Measurements from ENCODE around the gene SLC5A6. TPM values are rescaled to one million over a fixed set of nuclear protein-coding genes. Genes with fewer than 3 reads are reported as not detected.
"Not testable (repeated sequence)": the region's sequence is repeated elsewhere in the genome, so short reads cannot be mapped to it uniquely, and the experiment has no call there.

Gene SLC5A6
- polyA plus RNA-seq, 3 donors: 37.2 to 47.6 (median 42.0) TPM

DNA sequence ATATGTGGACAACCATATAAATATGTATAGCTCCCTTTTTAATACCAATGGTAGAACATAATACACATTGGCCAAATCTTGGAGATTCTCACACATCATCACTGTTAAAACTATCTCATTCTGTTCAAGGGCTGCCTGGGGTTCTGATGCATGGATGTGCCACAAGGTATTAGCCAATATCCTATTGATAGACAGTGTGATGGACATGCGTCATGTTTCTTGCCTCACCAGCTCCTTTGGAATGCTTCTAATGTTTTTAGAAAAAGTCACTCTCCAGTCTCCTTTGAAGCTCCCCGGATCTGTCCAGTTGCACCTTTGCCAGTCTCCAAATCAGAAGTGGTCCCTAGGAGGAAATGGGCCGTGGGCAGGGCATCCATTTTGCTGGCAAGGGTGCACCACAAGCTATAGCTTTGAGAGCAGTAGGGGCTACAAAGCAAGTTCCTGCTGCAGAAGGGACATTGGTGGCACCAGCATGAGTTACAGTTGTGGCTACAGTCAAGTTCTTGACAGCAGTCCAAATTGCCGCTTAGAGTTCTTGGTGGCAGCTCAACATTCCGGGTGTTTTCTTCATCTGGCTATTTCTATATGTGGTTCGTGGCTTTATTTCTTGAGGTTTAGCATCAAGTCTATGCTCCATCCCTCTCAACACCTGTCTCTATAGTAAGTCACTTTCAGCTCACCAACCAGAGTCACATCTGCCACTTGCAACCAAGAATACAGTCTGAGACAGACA lies 25.3 kb downstream of the SLC5A6 start:
- DNase-seq (ENCODE audit: extremely low read depth in 1 of 11, low read depth in 9 of 11, low spot score in 4 of 11): no peak

DNA sequence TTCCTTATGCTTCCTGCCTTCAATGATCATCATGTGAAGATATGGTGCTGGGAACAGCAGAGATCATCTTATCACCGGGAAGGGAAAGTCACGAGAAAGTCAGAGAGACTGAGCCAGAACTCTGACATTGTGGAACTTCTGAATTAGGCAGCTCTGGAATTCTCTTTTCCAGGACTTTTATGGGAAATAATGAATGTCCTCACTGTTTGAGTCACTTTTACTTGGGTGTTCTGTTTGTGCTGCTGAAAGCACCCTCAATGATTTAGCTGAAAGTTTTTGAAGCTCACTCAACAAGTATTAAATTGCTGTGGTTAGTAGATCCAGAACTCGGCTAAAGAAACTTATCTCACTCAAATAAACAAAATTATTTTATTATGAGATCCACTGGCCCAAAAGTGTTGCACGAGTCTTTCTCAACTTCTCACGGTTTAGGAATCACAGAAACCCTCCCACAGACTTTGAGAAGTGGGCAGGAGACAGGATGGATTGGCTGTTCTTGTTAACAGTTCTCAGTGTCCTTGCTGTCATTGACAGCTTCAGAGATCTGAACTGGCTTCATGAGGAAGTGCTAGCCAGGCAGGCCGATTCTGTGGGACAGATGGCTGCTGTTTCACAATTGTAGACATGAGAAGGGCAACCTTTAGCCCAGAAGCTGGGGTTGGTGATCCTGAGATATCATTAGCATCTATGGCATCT lies 26.6 kb downstream of the SLC5A6 start:
- DNase-seq (ENCODE audit: extremely low read depth in 1 of 11, low read depth in 9 of 11, low spot score in 4 of 11): no peak

DNA sequence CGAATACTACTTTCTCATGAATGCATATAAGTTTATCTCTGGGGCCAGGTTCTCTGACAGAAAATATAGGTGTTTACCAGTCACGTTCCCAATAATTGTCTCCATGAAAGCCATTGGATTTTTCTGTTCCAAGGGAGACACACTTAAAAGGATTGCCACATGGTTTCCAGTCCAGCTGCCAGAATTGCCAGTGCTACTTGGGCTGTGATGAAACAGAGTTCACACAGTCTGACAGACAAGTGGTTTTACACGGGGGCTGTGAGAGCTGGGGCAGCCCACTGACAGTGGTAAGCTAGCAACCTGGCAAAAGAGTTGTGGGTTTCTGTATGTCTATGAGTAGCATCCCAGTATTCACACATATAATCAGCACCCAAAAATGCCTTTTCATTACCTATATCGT lies 28.0 kb downstream of the SLC5A6 start:
- no peak for DNase-seq (ENCODE audit: extremely low read depth in 1 of 11, low read depth in 9 of 11, low spot score in 4 of 11)

DNA sequence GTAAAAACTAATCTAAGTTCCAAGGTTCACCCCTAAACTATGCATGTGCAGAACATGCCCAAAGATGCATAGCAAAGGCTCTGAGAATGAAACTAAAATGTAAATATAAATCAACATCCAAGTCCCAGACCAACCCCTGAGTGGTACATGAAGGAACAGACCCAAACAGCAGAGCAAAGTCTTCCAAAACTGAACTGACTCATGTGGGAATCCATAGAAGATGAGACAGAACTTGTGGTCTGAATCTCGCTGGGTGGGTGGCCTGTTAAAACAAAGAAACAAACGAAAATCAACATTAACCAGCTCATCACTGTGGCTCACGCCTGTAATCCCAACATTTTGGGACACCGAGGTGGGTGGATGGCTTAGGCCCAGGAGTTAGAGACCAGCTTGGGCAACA lies 29.7 kb downstream of the SLC5A6 start:
- no peak for DNase-seq (ENCODE audit: extremely low read depth in 1 of 11, low read depth in 9 of 11, low spot score in 4 of 11)

DNA sequence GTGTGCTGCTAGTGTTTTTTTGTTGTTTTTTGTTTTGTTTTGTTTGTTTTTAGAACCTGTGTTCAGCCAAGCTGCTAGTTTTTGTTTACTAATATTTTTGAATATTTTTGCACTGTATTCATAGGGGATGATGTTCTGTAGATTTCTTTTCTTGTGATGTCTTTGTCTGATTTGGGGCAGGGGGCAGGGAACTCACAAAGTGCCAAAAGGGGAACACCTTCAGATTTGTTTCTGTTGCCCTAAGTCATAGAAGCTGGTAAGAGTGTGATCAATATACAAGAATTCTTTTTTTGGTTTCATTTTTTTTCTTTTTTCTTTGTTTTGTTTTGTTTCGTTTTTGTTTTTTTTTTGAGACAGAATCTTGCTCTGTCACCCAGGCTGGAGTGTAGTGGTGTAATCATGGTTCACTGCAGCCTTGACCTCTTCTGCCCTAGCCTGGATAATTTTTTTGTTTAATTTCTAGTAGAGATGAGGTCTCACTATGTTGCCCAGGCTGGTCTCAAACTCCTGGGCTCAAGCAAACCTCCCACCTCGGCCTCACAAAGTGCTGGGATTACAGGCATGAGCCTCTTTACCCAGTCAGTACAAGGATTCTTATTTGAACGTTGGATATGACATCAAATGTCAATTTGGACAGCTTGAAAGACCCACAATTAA lies 32.6 kb downstream of the SLC5A6 start:
- DNase-seq (ENCODE audit: extremely low read depth in 1 of 11, low read depth in 9 of 11, low spot score in 4 of 11): no peak

DNA sequence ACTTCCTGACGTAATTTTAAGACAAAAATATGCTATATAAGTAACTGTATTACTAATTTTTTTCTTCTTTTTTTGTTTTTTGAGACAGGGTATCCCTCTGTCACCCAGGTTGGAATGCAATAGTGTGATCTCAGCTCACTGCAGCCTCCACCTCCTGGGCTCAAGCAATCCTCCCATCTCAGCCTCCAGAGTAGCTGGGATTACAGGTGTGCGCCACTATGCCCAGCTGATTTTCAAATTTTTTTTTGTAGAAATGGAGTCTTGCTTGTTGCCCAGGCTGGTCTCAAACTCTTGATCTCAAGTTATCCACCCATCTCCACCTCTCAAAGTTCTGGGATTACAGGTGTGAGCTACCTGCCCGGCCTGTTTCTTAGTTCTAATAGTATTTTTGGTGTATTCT lies 33.6 kb downstream of the SLC5A6 start:
- no peak for DNase-seq (ENCODE audit: extremely low read depth in 1 of 11, low read depth in 9 of 11, low spot score in 4 of 11)

DNA sequence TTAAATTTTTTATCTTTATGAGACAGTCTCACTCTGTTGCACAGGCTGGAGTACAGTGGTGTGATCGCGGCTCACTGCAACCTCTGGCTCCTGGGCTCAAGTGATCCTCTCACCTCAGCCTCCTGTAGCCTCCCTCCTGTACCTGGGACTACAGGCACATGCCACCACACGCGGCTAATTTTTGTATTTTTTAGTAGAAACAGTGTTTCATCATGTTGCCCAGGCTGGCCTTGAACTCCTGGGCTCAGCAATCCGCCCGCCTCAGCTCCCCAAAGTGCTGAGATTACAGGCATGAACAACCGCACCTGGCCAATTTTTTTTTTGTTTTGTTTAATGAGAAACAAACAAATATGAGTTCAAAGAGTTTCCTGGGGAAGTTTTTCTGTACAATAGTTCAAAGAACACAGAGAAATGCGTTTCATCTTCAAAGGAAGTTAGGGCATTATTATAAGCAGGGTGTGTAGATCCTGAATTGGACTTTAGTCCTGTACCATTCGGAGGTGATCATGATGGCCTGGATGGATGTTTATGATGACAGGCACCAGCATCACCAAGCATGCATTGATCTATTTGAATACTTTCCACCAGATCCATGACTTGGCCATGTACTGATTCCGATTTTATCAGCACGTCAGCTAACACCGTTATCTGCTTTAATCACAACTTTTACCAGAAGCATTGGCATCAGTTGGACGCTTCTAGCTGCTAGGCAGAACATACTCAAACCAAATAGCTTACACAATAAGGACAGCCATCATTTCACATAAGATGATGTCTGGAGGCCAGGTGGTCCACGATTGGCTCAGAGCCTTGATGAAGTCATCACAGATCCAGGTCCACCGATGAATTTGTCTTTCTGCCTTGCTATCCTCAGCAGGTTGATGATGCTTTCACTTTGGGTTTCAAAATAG lies 34.4 kb downstream of the SLC5A6 start:
- DNase-seq (ENCODE audit: extremely low read depth in 1 of 11, low read depth in 9 of 11, low spot score in 4 of 11): no peak

DNA sequence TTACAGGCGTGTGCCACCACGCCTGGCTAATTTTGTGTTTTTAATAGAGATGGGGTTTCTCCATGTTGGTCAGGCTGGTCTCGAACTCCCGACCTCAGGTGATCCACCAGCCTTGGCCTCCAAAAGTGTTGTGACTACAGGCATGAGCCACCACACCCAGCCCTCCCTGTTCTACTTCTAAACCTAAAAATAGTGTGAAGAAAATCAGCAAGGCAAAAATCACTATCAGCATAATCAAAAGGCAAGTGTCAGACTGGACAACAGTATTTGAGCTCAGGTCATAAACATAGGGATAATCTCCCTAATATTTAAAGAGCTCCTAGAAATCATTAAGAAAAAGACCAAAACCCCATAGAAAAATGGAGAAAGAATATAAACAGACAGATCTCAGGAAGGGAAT lies 36.3 kb downstream of the SLC5A6 start:
- DNase-seq (ENCODE audit: extremely low read depth in 1 of 11, low read depth in 9 of 11, low spot score in 4 of 11): not testable (repeated sequence)

DNA sequence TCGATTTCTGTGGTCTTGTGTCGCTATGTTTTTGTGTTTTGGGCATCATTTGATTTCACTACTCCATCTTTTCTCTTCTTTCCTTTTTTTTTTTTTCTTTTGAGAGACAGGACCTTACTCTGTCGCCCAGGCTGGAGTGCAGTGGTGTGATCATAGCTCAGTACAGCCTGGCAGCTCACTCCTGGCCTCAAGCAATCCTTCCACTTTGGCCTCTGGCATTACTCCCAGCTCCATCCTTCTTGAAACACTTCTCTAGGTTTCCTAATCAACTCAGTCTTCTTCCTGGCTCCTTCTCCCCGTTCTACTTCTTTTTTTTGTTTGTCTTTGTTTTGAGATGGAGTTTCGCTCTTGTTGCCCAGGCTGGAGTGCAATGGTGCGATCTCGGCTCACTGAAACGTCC lies 36.7 kb downstream of the SLC5A6 start:
- DNase-seq (ENCODE audit: extremely low read depth in 1 of 11, low read depth in 9 of 11, low spot score in 4 of 11): no peak

DNA sequence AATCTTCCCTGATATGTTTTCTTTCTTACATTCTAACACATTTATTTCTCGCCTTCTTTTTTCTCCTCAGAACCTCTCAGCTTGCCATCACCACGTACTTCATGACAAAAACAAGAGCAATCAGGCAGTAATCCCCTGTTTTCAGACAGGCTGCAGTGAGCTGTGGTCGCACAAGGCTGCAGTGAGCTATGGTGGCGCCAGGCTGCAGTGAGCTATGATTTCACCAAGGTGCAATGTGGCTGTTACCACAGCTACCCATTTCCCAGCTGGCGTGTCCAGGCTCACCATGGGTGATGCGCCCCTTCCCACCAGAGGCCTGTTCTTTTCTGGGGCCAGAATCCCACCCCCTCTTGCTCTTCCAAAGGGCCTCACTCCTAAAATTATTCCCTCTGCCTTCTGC lies 37.4 kb downstream of the SLC5A6 start:
- no peak for DNase-seq (ENCODE audit: extremely low read depth in 1 of 11, low read depth in 9 of 11, low spot score in 4 of 11)

DNA sequence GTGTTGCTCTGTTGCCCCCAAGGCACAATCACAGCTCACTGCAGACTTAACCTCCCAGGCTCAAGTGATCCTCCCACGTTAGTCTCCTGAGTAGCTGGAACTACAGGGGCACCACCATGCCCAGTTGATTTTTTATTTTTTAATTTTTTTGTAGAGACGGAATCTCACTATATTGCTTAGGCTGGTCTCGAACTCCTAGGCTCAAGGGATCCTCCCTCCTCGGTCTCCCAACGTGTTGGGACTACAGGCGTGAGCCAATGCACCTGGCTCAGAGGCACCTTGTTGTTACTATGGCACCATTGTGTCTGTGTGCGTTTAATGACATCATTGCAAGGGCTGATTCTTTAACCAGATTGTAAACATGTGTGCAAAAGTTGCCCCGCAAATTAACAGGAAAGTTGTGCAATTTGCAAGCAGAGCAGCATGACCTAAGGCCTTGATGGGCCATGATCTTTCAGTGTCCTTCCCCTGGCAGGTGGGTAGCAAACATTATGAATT lies 40.7 kb downstream of the SLC5A6 start:
- no peak for DNase-seq (ENCODE audit: extremely low read depth in 1 of 11, low read depth in 9 of 11, low spot score in 4 of 11)

DNA sequence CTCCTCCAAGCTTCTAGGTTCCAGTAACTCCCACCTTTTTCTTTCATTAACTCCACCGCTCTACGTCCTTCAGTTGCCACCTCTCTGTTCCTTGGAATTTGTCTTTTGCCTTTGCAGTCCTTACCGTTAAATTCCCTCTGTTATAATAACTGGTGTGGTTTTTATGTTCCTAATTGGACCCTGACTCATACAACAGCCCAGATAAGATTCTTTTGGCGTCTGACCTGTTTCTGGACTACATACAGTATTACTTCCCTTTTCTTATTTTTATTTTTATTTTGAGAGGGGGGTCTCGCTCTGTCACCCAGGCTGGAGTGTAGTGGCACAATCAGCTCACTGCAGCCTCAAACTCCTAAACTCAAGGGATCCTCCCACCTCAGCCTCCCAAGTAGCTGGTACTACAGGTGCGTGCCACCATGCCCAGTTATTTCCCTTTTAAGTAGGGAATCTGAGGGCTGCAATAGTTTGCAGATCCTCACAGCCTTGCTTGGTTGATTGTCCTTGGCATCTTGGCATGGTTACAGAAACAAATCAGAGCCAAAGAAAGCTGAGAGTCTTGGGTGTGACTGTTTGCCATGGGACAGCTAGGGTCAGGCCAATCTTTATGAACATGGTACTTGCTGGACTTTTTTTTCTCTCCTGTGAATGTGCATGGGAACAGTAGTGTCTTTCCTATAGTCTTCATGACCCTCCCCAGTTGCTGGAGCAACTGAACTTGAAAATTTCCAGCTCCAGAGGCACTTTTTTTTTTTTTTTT lies 41.3 kb downstream of the SLC5A6 start:
- no peak for DNase-seq (ENCODE audit: extremely low read depth in 1 of 11, low read depth in 9 of 11, low spot score in 4 of 11)

DNA sequence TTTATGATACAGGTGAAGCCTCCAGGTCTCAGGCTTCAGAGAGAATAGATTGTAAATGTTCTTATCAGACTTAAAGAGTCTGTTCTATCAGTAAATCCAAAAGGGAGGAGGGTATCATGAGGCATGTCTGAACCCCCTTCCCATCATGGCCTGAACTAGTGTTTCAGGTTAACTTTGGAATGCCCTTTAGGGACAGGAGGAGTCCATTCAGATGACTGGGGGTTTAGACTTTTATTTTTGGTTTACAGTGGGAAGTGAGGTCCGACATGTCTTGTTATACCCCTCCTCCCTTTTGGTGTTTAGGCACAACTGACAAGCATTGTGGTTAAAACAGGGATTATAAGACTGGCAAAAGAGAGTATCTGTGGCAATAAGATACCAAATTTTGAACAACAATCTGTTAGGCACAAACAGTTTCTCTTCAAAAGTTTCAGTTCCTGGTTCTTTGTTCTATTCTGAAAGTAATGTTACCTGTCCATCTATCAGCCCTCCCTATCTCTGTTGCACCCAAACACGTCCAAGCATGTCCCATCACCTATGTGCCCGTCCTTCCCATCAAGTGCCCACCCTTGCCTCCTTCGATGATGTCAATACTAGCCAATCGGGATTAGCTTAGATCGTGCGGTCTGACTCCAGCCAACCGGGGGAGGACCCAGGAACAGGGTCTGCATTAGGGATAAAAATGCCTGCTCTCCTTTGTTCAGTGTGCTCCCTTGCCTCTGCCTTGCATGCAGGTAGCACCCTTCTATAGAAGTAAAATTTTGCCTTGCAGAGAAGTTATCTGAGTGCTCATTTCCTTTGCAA lies 46.9 kb downstream of the SLC5A6 start:
- no peak for DNase-seq (ENCODE audit: extremely low read depth in 1 of 11, low read depth in 9 of 11, low spot score in 4 of 11)

DNA sequence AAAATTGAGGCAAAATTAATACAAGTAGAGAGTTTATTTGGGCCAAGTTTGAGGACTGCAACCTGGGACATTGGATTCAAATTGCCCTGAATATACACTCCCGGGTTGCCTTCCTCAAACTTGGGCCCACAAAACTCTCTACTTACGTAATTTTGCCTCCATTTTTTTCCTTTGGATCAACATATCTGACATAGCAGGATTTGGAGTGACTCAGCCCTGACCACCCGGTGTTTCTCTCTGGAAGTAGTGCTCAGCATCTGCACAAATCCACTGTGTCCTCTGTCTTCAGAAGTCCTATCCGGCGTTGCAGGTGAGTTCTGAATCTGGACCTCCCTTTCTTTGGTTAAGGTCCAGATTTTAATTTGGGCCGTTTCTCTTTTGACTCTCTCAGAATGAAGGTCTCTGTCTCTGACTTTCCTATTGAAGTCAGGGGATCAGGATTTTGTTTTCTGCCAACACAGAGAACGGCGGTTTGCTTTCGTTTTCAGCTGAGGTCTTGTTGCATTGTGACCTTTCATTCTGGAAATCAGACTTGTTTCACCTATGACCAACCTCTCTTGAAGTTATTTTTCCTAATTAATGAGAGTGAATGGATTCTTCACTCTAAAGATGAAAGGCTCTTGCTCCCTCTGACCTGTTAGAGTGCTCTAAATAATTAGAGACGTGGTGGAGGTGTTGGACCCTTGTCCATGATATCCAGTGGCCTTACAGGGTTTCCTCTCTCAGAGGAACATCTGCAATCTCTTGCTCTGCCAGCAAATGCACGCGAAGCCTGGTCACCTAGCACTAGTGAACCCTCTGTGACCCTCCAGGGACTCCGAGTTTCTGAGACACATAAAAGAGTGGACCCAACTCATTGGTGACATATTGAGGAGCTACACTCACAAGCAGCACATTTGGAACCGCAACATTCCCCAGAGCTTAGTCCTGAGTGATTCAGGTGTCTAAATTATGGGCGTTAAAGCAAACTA lies 49.6 kb downstream of the SLC5A6 start:
- no peak for DNase-seq (ENCODE audit: extremely low read depth in 1 of 11, low read depth in 9 of 11, low spot score in 4 of 11)

DNA sequence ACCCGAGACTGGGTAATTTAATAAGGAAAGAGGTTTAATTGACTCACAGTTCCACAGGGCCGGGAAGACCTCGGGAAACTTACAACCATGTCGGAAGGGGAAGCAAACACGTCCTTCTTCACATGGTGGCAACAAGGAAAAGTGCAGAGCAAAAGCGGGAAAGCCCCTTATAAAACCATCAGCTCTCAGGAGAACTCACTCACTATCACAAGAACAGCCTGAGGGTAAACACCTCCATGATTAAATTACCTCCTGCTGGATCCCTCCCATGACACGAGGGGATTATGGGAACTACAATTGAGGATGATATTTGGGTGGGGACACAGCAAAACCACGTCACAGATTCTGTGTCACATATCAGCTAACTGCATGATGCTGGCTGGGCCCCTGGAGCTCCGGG lies 51.9 kb downstream of the SLC5A6 start:
- no peak for DNase-seq (ENCODE audit: extremely low read depth in 1 of 11, low read depth in 9 of 11, low spot score in 4 of 11)

DNA sequence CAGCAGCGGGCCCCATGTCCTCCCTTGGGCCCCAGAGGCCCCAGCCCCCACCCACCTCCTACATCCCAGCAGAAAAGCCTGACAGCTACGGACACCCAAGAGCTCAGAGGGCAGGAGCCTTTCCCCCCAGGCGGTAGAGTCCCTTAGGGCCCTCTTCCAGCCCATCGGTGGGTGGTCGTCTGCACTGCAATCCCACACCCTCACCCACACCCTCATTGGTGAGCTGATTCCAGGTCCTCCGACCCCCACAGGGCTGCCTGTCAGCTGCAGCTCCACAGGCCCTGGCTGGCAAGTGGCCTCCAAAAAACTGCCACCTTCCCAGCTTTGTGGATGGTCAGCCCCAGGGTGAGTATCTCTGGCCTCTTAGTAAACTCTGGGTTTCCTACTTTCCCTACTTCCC lies 52.8 kb downstream of the SLC5A6 start:
- DNase-seq (ENCODE audit: extremely low read depth in 1 of 11, low read depth in 9 of 11, low spot score in 4 of 11): no peak

DNA sequence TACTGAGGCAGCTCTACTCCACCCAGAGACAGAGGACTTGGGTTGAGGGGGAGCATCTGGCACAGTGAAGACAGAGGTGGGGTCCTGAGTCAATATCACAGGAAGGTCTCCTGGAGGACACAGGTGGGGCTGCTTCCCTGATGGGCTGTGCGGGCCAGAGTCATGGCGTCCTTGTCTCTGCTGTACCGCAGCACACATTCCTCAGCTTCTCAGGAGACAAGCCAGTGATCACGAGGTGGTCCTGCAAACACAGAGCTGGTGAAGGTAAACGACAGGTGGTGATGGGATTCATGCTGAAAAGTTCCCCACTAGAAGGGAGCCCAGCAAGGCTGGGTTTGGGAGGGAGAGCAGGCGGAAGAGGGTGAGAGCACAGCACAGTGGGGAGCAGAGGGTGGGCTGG lies 53.6 kb downstream of the SLC5A6 start:
- no peak for DNase-seq (ENCODE audit: extremely low read depth in 1 of 11, low read depth in 9 of 11, low spot score in 4 of 11)
